AG04449 (cell line): ENCODE results near the gene BTF3.
"Not testable (repeated sequence)": the region's sequence is repeated elsewhere in the genome, so short reads cannot be mapped to it uniquely, and the experiment has no call there.

Source experiments
- CTCF ChIA-PET: fragments of 350-600 bp; formaldehyde crosslinking; extraction: SDS; loops from one replicate; lab custom pipeline; 2021; ENCODE audit warnings: antibody characterized with exemption; lab: Yijun Ruan, JAX
- POLR2A ChIA-PET: fragments of 400-600, 350-600 bp; formaldehyde crosslinking; extraction: SDS; loops from one replicate; lab custom pipeline; 2020; ENCODE audit warnings: antibody characterized with exemption, inconsistent platforms; lab: Yijun Ruan, JAX
- DNase-seq: peaks from one replicate; pipeline ENCODE4 v3.0.0-alpha.2; 2010; ENCODE audit warnings: low read depth, low spot score
- H3K4me3 ChIP-seq: 2 replicates; pipeline ENCODE4 v1.5.1; 2011; ENCODE audit warnings: low read depth, mild to moderate bottlenecking, control low read depth, low read length
- CTCF ChIP-seq: IDR thresholded peaks from one replicate; pipeline ENCODE4 v1.5.1; 2011; ENCODE audit warnings: mild to moderate bottlenecking, moderate library complexity, low read length, control low read depth, inconsistent platforms; ENCODE audit not compliant: insufficient read depth; ENCODE audit errors: missing control alignments

The BTF3 gene

GRCh38 chr5:73497497-73498056 is 665 bp upstream of the BTF3 start:
- peak overlapping the region; percentile 87 for H3K4me3 ChIP-seq
- ChIA-PET POLR2A (interaction anchor here (2.6 kb wide), 1 partner anchor 49 kb away, joined by 6 read pairs; the partner anchor contains the start of gene FOXD1), CTCF (interaction anchor here (0.6 to 6.2 kb wide), 13 partner anchors 9 to 282 kb away, joined by 3 to 34 read pairs (median 4); no protein-coding TSS in a partner anchor)
- no peak for TF ChIP-seq CTCF
- no peak for DNase-seq

GRCh38 chr5:73499187-73499586 is 945 bp downstream of the BTF3 start:
- no peak for TF ChIP-seq CTCF
- ChIA-PET CTCF (interaction anchor here (0.9 to 6.2 kb wide), 6 partner anchors 12 to 414 kb away, joined by 3 to 34 read pairs (median 8); no protein-coding TSS in a partner anchor), POLR2A (interaction anchor here (0.8 to 2.6 kb wide), 4 partner anchors 8 to 51 kb away, joined by 3 to 6 read pairs (median 3); partner anchors contain the start of gene FOXD1)
- H3K4me3 ChIP-seq: peak overlapping the region; percentile 87
- no peak for DNase-seq

- peak overlapping the region; percentile 87 for H3K4me3 ChIP-seq
- ChIA-PET CTCF (interaction anchor here (0.9 to 6.2 kb wide), 10 partner anchors 16 to 415 kb away, joined by 3 to 34 read pairs (median 5); no protein-coding TSS in a partner anchor), POLR2A (interaction anchor here (2.6 kb wide), 1 partner anchor 51 kb away, joined by 6 read pairs; the partner anchor contains the start of gene FOXD1)
- TF ChIP-seq CTCF: no peak
- no peak for DNase-seq
Observed at GRCh38 chr5:73499756-73500155, 1.5 kb downstream of the BTF3 start.

- no peak overlapping the region for H3K4me3 ChIP-seq
- POLR2A ChIA-PET: no interaction called here
- no peak for TF ChIP-seq CTCF
- CTCF ChIA-PET: interaction anchor here (1.7 kb wide), 1 partner anchor 20 kb away, joined by 4 read pairs; no protein-coding TSS in a partner anchor
- DNase-seq: no peak
Observed at GRCh38 chr5:73501406-73501805, 3.2 kb downstream of the BTF3 start.

GRCh38 chr5:73506459-73506955 is 8.3 kb downstream of the BTF3 start:
- H3K4me3 ChIP-seq: no peak overlapping the region
- POLR2A ChIA-PET: interaction anchor here (1.3 kb wide), 1 partner anchor 8 kb away, joined by 3 read pairs; the partner anchor contains the start of gene BTF3
- no peak for TF ChIP-seq CTCF
- CTCF ChIA-PET: interaction anchor here (0.6 to 7.8 kb wide), 5 partner anchors 10 to 287 kb away, joined by 3 to 71 read pairs (median 5); no protein-coding TSS in a partner anchor
- no peak for DNase-seq

GRCh38 chr5:73507062-73507461 is 8.8 kb downstream of the BTF3 start:
- ChIA-PET CTCF (interaction anchor here (0.6 to 7.8 kb wide), 5 partner anchors 10 to 286 kb away, joined by 3 to 71 read pairs (median 5); no protein-coding TSS in a partner anchor), POLR2A (interaction anchor here (1.3 kb wide), 1 partner anchor 8 kb away, joined by 3 read pairs; the partner anchor contains the start of gene BTF3)
- no peak overlapping the region for H3K4me3 ChIP-seq
- no peak for TF ChIP-seq CTCF
- no peak for DNase-seq

- DNase-seq, H3K4me3 ChIP-seq: not testable (repeated sequence)
- POLR2A ChIA-PET: interaction anchor here (1.1 kb wide), 1 partner anchor 13 kb away, joined by 3 read pairs; no protein-coding TSS in a partner anchor
- CTCF ChIA-PET: interaction anchor here (1.1 to 7.8 kb wide), 5 partner anchors 11 to 57 kb away, joined by 3 to 71 read pairs (median 4); no protein-coding TSS in a partner anchor
Observed at GRCh38 chr5:73508521-73508920, 10.3 kb downstream of the BTF3 start.
